GM21390 (cell line): ENCODE measurements around the gene TSPEAR.
"Not testable (repeated sequence)": the region's sequence is repeated elsewhere in the genome, so short reads cannot be mapped to it uniquely, and the experiment has no call there.

Experiments
- ATAC-seq: cut with Tn5 transposase; IDR thresholded peaks from one replicate; pipeline ENCODE4 v1.9.1; 2021; ENCODE audit not compliant: unreplicated experiment

TSPEAR gene

DNA sequence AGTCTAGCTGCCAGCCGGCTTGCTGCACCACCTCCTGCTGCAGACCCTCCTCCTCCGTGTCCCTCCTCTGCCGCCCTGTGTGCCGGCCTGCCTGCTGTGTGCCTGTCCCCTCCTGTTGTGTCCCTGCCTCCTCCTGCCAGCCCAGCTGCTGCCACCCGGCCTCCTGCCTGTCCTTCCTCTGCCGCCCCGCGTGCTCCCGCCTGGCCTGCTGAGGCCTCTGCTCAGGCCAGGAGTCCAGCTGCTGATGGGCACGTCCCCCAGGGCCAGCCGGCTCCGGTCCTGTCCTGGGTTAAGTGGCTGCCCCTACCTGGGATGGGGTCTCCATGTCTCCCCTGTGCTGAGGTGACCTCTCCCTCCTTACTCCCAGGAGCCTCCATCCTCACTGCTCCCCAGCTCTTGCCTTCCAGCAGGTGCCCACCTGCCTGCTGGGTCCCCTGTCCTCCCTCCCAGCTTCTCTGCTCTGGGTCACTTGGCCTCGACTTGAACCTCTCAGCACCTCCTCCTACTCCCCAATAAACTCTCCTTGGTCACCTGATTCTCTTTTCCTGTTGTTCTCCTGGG is 98.6 kb downstream of the TSPEAR start:
- ATAC-seq: no peak

GRCh38 chr21:44612029-44612486 is 99.3 kb downstream of the TSPEAR start, which contains the start of gene KRTAP10-8:
Gene KRTAP10-8 (plus strand): TSS chr21:44612079. CDS start chr21:44612101, 22 bp downstream.
- ATAC-seq: no peak

GRCh38 chr21:44611551-44611950 is 99.8 kb downstream of the TSPEAR start:
- no peak for ATAC-seq

DNA sequence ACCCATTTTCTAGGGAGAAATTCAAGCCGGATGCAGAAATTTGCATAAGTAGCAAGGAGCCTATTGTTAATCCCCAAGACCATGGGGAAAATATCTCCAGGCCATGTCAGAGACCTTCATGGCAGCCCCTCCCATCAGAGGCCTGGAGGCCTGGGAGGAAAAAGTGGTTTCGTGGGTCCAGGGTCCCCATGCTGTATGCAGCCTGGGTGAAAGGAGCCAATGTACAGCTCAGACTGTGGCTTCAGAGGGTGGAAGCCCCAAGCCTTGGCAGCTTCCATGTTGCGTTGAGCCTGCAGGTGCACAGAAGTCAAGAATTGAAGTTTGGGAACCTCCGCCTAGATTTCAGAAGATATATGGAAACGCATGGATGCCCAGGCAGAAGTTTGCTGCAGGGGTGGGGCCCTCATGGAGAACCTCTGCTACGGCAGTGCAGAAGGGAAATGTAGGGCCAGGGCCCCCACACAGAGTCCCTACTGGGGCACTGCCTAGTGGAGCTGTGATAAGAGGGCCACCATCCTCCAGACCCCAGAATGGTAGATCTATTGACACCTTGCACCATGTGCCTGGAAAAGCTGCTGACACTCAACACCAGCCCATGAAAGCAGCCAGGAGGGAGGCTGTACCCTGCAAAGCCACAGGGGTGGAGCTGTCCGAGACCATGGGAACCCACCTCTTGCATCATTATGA is 101.1 kb downstream of the TSPEAR start:
- ATAC-seq: not testable (repeated sequence)

DNA sequence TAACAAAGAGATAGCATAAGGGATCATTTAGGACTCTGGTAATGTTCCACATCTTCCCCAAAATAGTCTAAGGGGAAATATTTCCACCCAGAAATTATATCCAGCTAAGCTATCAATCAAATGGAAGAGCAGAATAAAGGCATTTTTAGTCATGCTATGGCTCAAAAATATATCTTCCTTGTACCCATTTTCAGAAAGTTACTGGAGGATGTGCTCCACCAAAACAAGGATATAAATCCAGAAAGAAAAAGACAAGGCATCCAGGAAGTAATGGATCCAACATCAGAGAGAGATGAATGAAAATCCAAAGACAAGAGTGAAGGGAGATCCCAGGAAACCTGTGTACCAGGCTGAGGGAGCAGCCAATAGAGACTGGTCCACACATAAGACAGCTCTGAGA is 102.2 kb downstream of the TSPEAR start:
- ATAC-seq: no peak

GRCh38 chr21:44606495-44606894 is 104.9 kb downstream of the TSPEAR start:
- no peak for ATAC-seq

- no peak for ATAC-seq
Measured at GRCh38 chr21:44603911-44604310, 107.5 kb downstream of the TSPEAR start.

- no peak for ATAC-seq
Measured at GRCh38 chr21:44603109-44603875, 108.1 kb downstream of the TSPEAR start.

GRCh38 chr21:44602463-44602850 is 108.9 kb downstream of the TSPEAR start:
- no peak for ATAC-seq

DNA sequence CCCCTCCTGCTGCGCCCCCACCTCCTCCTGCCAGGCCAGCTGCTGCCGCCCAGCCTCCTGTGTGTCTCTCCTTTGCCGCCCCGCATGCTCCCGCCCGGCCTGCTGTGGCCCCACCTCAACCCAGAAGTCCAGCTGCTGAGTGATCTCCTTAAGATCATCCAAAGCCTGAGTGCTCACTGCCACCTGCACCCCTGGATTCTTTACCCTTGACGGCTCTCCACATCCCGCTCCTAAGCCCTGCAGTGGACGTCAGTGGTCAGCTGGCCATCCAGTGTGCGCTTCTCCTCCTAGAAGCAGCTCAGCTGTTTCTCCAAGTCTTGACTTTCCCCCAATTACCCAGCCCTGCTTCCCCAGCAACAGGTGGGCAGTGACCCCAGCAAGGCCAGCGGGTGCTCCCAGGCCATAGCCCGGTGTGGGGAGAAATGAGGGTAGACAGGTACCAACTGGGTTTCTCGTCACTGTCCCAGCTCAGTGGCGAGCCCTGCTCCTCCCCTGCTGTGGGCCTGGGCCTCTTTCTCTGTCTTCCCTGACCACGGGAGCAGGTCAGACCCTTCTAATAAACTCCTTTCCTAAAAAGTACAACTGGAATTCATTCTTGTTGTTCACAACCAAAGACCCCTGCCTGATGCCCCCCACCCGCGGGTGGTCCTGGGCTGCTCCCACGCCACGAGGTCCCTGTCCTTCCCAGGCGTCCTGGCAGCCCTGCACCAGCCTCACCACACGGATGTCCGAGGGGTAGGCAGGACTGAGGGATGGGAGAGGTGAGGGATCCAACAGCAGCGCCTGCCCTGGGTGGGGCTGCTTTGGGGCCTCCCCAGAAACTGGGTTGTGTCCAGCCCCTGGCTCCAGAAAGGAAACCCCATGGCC is 109.5 kb downstream of the TSPEAR start:
- ATAC-seq: no peak

DNA sequence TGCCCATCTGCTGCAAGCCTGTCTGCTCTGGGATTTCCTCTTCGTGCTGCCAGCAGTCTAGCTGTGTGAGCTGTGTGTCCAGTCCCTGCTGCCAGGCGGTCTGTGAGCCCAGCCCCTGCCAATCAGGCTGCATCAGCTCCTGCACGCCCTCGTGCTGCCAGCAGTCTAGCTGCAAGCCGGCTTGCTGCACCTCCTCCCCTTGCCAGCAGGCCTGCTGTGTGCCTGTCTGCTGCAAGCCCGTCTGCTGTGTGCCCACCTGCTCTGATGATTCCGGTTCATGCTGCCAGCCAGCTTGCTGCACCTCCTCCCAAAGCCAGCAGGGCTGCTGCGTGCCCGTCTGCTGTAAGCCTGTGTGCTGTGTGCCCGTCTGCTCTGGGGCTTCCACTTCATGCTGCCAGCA is 110.3 kb downstream of the TSPEAR start:
- not testable (repeated sequence) for ATAC-seq

- not testable (repeated sequence) for ATAC-seq
Measured at GRCh38 chr21:44600118-44600978, 111.0 kb downstream of the TSPEAR start, which contains the start of gene KRTAP10-7. Gene KRTAP10-7 (plus strand): TSS chr21:44600597. CDS start chr21:44600622, 25 bp downstream.

GRCh38 chr21:44599264-44600029 is 111.9 kb downstream of the TSPEAR start:
- no peak for ATAC-seq

DNA sequence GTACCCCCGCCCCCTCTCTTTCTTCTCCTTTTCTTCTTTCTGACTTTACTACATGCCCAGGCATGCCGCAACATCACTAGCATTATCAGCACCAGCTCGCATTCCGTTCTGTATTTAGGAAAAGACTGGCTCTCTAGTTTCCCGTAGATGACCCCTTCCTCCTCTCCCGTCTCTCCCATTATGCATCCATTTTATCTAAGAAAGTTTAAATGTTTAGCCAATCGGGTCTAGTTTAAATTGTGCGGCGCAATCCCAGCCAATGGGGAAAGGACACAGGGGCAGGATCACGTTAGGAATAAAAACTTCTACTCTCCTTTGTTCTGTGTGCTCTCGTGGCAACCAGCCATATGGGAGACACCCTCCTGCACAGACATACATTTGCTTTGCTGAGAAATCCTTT is 113.3 kb downstream of the TSPEAR start:
- no peak for ATAC-seq

- ATAC-seq: no peak
Measured at GRCh38 chr21:44596068-44596725, 115.2 kb downstream of the TSPEAR start.

GRCh38 chr21:44595524-44595923 is 115.8 kb downstream of the TSPEAR start:
- no peak for ATAC-seq

- no peak for ATAC-seq
Measured at GRCh38 chr21:44594406-44594916, 116.9 kb downstream of the TSPEAR start.

DNA sequence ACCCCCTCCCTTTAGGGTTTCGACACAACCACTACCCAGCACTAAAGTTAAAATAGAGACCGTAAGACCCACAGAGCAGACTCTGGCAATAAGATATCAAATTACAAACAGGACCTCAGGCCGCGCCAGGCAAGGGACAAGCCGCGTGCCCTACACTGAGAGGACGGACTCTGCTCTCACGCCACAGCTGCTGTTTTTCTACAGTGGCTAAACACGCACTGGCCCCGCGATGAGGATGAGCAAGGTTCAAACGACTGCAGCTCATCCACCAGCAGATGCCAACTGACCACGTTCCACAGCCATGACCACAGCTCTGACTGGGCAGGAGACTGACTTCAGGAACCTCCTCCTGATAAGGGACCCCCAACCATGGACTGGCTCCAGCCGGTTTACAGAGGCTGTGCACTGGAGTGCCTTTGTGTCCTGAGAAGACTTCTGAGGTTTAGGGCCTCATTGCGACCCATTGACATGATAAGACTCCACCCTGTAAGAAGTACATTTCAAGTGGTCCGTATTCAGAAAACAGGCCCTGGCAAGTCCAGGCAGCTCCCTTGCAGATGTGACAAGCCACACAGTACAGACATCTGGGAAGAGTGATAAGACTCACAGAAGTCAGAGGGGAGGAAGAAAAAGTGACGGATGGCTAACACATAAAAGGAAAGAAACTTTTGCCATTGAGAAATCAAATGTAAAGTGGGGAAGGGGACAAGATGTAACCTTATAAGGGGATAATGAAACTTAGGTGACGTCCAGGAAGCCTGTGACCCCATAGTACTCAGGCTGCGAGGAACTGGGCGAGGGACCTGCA is 117.6 kb downstream of the TSPEAR start:
- no peak for ATAC-seq
